Choroid plexus epithelial cell (primary cell): Measurements from ENCODE around the gene CD63.
A peak's percentile ranks its signal among the peaks of the same experiment; 100 is the strongest.

ENCODE experiments used
- DNase-seq: peaks from one replicate; pipeline ENCODE4 v3.0.0-alpha.2; 2010; ENCODE audit warnings: low read depth
- H3K4me3 ChIP-seq: 2 replicates; pipeline ENCODE4 v1.5.1; 2011; ENCODE audit warnings: low read depth, mild to moderate bottlenecking, control low read depth, low read length, moderate library complexity
- TF ChIP-seq, protein P1 (sequence below): conservative IDR thresholded peaks from 2 replicates; pipeline ENCODE4 v1.5.1; 2011; ENCODE audit warnings: low read depth, mild to moderate bottlenecking, control low read depth, inconsistent platforms, low read length, moderate library complexity

Gene CD63

DNA sequence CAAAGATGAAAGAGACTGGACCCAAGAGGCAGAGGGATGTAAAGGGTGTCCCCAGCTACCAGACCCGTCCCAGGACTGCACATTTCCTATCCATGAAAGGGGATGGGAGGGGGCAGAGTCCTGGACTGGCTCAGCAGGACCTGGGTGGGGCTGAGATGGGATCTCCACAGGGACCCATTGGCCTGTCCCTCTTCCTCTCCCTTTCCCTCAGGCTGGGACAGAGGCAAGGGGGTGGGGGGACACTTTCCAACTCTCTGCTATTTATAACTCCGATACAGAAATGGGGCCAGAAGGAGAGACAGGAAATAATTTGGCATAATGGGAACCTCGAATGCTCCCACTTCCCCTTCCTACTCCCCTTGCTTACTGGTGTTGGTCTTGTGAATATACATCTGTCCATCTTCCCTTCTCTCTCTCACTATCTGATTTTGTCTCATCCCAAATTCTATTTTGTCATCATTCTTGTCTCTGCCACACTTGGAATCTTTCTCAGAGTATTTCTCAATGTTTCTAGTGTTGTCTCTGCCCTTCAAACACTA, 20.0 kb downstream of the CD63 start:
- TF ChIP-seq, protein P1, sequence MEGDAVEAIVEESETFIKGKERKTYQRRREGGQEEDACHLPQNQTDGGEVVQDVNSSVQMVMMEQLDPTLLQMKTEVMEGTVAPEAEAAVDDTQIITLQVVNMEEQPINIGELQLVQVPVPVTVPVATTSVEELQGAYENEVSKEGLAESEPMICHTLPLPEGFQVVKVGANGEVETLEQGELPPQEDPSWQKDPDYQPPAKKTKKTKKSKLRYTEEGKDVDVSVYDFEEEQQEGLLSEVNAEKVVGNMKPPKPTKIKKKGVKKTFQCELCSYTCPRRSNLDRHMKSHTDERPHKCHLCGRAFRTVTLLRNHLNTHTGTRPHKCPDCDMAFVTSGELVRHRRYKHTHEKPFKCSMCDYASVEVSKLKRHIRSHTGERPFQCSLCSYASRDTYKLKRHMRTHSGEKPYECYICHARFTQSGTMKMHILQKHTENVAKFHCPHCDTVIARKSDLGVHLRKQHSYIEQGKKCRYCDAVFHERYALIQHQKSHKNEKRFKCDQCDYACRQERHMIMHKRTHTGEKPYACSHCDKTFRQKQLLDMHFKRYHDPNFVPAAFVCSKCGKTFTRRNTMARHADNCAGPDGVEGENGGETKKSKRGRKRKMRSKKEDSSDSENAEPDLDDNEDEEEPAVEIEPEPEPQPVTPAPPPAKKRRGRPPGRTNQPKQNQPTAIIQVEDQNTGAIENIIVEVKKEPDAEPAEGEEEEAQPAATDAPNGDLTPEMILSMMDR: no peak
- no peak overlapping the region for H3K4me3 ChIP-seq
- no peak for DNase-seq

DNA sequence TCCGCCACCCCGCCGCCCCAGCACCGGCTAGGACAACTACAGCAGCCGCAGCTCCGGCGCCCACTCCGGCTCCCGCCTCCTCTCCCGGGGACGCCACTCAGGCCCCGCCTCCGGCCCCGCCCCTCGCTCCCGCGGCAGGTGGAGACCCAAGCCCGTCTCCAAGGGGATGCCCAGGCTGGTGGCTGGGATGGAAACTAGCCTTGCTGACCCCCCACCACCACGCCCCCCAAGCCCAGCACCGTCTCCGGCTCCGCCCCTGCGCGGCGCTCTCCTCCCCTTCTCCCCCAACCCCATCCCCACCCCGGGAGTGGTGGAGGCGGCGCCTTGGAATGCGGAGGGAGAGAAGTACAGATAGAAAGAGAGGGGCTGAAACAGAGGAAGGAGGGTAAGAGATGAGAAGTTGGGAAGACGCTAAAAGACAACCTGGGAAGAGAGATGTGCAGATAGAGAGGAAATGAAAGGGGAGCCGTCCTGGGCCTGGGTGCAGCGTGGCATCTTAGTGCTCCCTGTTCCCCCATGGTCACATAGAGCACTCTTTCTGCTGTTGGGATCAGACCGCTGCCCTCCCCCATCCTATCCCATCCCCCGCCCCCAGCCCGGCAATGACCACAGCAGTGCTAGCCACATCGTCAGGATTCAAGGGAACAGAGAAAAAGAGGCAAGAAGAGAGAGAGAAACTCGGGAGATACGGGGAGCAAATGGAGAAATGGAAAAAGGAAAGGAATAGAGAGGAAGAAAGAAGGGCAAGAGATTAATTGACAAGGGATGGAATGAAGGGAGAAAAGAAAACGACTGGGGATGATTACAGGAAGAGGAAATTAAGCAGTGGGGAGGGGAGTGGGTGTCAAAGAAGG, 20.7 kb downstream of the CD63 start, which contains the start of gene ITGA7:
ITGA7 (minus strand) TSS at position 64 of the 854 bp plus-strand sequence. CDS start 222 bp downstream, outside the sequence.
- H3K4me3 ChIP-seq: peak within 1 kb of the TSS; percentile 47
- no peak for DNase-seq
- TF ChIP-seq, protein P1: no peak

DNA sequence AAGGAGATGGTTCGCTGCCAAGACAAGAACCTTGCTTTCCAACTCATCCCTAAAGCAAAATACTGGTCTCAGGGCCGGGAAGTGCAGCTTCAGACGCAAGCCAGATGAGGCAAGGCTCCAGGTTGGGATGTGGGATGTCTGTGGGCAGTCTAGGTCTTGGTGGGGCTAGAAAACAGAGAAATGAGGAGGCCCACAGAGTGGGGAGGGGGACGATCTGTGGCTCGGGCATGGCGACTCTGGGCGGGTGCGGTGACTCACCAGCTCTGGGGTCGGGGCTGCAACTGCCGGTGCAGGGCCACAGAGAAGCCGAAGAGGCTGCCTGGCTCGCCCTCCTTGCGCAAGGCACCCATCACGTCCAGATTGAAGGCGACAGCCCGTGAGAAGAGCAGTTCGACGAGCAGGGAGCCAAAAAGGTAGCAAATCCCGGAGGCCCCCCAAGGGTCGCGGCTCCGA, 21.6 kb downstream of the CD63 start:
- TF ChIP-seq, protein P1: no peak
- H3K4me3 ChIP-seq: peak overlapping the region; percentile 38
- no peak for DNase-seq

DNA sequence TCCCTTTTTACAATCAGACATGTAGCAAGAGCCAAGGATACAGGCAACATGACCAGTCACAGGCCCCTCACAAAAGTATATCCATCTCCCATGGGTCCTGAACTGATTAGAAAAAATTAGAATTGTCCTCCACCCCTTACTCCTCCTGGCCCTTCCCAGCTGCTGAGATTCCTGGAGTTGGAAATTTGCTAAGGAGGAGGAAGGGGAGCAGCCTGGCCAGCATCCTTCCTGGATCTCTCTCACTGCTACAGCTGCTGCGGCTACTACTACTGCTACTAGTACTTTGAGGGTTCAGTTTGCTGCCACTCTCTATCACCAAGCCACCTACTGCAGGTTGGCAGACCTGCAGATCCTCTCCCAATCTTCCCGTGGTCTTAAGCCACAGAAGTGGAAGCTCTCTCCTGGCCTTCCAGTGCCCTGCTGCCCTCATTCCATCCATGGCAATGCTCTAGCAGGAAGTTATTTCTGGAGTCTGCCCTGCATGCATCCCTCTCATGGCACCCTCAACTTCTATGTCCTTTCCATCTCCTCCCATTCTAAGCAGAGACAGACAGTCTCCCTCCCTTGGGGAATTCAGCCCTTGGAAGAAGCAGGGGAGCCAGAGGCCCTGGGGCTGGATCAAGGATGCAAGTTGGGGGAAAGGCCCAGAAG, 22.1 kb downstream of the CD63 start:
- TF ChIP-seq, protein P1: no peak
- no peak for DNase-seq
- H3K4me3 ChIP-seq: no peak overlapping the region

DNA sequence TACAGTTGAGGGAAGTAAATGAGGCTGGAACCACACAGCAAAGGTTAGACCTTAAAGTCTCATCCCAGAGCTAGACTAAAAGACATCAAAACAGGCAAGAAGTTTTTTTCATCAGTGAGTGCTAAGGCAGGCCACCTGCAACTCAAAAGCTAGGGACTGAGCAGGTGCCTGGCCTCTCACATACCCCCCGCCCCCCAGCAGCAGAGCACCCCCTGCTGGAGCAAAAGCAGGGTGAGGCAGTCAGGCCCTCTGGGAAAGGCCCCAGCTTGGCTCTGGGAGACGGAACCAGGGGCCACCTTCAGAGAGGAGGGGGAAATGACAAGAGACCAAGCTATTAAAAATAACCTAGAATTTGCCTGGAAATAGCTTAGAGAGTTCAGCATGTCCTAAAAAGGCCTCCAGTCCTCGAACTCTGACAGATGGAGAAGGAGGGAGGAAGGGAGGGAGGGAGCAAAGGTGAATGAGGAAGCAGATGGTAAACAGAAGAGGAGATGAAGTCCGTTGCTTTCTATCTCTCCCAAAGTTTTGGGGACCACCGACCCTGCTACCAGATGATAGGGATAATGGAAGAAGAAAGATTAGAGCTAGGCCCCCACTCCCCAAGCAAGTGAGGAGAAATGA, 22.9 kb downstream of the CD63 start:
- H3K4me3 ChIP-seq: no peak overlapping the region
- DNase-seq: no peak
- TF ChIP-seq, protein P1: peak; percentile 41

DNA sequence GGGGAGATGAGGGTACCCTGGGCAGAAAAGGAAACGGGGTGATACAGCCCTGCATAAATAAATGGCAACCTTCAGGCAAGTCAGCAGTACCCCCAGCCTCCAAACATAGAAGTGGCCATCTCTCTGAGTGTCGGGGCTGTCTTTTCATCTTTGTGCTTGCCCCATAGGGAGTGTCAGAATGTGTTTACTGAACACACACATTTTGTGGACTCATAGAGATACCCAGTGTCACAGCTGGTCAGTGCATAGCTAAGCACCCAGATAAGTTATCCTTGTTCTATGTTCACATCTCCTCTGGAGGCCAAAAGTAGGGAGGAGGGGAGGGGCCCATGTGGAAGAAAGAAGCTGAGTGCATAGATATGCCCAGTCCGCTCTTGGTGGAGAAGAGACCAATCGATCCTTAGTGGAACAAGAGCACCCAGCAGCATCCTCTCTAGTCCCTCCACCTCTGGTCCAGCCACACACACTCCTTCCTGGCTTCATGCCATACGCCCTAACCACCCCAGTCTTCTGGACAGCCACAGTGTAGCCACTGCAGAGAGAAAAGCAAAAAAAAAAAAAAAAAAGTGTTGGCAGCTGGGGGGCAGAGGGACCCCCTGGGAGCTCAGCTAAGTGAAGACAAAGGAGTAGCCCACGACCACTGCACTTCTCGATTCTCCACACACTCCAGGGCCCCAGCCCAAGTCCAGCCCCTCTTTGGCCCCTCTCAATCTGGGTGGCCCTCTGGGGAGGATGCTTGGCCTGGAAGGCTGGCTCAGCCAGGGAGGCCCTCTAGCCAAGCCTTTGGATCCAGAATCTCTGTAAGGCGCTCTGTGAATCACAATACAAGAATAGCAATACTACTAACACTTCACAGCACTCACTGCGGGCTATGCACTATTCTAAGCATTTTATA, 23.7 kb downstream of the CD63 start:
- H3K4me3 ChIP-seq: no peak overlapping the region
- TF ChIP-seq, protein P1: no peak

More for the DNA sequence above, 23.7 kb downstream of the CD63 start:
- DNase-seq: no peak
